ENCODE results near the gene LSM6.

The LSM6 gene
- long read RNA-seq, transcript LSM6-201 (4 exons, 2,259 nt), result major isoform, 18 of 34 reads
- long read RNA-seq, transcript LSM6-204 (5 exons, 549 nt), result minor isoform, 5 of 34 reads
- long read RNA-seq, partial matches to known transcripts, result 2 of 34 reads
- long read RNA-seq, other reads (novel, unspliced or antisense), result 9 of 34 reads

GRCh38 chr4:146175541-146176453 lies at the start of gene LSM6:
Gene LSM6, plus strand, starts transcription at chr4:146175718. Its CDS starts 7,204 bp downstream, at chr4:146182922.
- Histone ChIP-seq H3K27ac (replicated peaks) (peak within 1 kb of the TSS; percentile 83), H3K4me3 (replicated peaks; ENCODE audit: insufficient read depth, low read length) (peak within 1 kb of the TSS; percentile 83), H3K27me3 (ENCODE audit: insufficient read depth, poor library complexity, severe bottlenecking) (no peaks in the 10 kb centered on the region)
- no peak for TF ChIP-seq GABPA (IDR thresholded peaks at IDR 0.05; ENCODE audit: low read depth)
- no peak for TF ChIP-seq SPI1 (IDR thresholded peaks at IDR 0.05; ENCODE audit: borderline replicate concordance, low read depth)
- peak; percentile 64; the same call in 1 of the 2 replicates for TF ChIP-seq POLR2AphosphoS5 (IDR thresholded peaks at IDR 0.05; ENCODE audit: low read depth)
- no peak for TF ChIP-seq REST (IDR thresholded peaks at IDR 0.05; ENCODE audit: insufficient replicate concordance, low read depth)
- peak; percentile 61 to 83 for DNase-seq (ENCODE audit: low read depth in 1 of 2, low spot score in 1 of 2)

GRCh38 chr4:146132445-146132844 lies 43.1 kb upstream of the LSM6 start:
- no peak for DNase-seq (ENCODE audit: low read depth in 1 of 2, low spot score in 1 of 2)
- H3K27ac ChIP-seq (replicated peaks), result no peak overlapping the region
- H3K27me3 ChIP-seq (ENCODE audit: insufficient read depth, poor library complexity, severe bottlenecking), result no peaks in the 10 kb centered on the region
- TF ChIP-seq REST (IDR thresholded peaks at IDR 0.05; ENCODE audit: insufficient replicate concordance, low read depth), result no peak
- TF ChIP-seq GABPA (IDR thresholded peaks at IDR 0.05; ENCODE audit: low read depth), result no peak
- no peak for TF ChIP-seq SPI1 (IDR thresholded peaks at IDR 0.05; ENCODE audit: borderline replicate concordance, low read depth)
- no peak for TF ChIP-seq CTCF (IDR thresholded peaks at IDR 0.05; ENCODE audit: insufficient read depth, low read length)
- TF ChIP-seq POLR2AphosphoS5 (IDR thresholded peaks at IDR 0.05; ENCODE audit: low read depth), result no peak
- no peak overlapping the region for H3K4me3 ChIP-seq (replicated peaks; ENCODE audit: insufficient read depth, low read length)

GRCh38 chr4:146134761-146135445 lies 40.6 kb upstream of the LSM6 start:
- H3K27me3 ChIP-seq (ENCODE audit: insufficient read depth, poor library complexity, severe bottlenecking), result no peaks in the 10 kb centered on the region
- TF ChIP-seq GABPA (IDR thresholded peaks at IDR 0.05; ENCODE audit: low read depth) (no peak), SPI1 (IDR thresholded peaks at IDR 0.05; ENCODE audit: borderline replicate concordance, low read depth) (no peak), CTCF (IDR thresholded peaks at IDR 0.05; ENCODE audit: insufficient read depth, low read length) (no peak), POLR2AphosphoS5 (IDR thresholded peaks at IDR 0.05; ENCODE audit: low read depth) (no peak), REST (IDR thresholded peaks at IDR 0.05; ENCODE audit: insufficient replicate concordance, low read depth) (no peak)
- no peak for DNase-seq (ENCODE audit: low read depth in 1 of 2, low spot score in 1 of 2)
- no peak overlapping the region for H3K4me3 ChIP-seq (replicated peaks; ENCODE audit: insufficient read depth, low read length)
- H3K27ac ChIP-seq (replicated peaks), result no peak overlapping the region

Data from HL-60 (cell line).